Fibroblast of mammary gland (primary cell): ENCODE data around the gene TXNIP.

Source experiments
- DNase-seq: peaks from one replicate; pipeline ENCODE4 v3.0.0-alpha.2; 2010; ENCODE audit warnings: low read depth
- H3K4me3 ChIP-seq: 2 replicates; pipeline ENCODE4 v1.5.1; 2011; ENCODE audit warnings: low read depth, mild to moderate bottlenecking, low read length, moderate library complexity; ENCODE audit not compliant: control insufficient read depth
- TF ChIP-seq, protein P1 (sequence below): conservative IDR thresholded peaks from 2 replicates; pipeline ENCODE4 v1.5.1; 2011; ENCODE audit warnings: low read depth, low read length, inconsistent platforms; ENCODE audit not compliant: control insufficient read depth, insufficient read depth

TXNIP gene

DNA sequence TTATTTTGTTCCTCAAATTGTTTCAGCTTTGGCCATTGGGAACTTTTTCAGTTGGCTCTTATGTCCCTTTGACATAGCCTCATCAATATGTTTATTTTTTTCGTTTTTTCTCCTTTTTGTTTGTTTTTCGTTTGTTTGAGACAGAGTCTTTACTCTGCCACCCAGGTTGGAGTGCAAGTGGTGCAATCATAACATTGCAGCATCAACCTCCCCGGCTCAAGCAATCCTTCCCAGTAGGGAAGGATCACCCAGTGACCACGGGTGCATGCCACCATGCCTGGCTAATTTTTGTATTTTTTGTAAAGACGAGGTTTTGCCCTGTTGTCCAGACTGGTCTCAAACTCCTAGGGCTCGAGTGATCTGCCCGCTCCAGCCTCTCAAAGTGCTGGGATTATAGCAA is 23.8 kb downstream of the TXNIP start:
- TF ChIP-seq, protein P1, sequence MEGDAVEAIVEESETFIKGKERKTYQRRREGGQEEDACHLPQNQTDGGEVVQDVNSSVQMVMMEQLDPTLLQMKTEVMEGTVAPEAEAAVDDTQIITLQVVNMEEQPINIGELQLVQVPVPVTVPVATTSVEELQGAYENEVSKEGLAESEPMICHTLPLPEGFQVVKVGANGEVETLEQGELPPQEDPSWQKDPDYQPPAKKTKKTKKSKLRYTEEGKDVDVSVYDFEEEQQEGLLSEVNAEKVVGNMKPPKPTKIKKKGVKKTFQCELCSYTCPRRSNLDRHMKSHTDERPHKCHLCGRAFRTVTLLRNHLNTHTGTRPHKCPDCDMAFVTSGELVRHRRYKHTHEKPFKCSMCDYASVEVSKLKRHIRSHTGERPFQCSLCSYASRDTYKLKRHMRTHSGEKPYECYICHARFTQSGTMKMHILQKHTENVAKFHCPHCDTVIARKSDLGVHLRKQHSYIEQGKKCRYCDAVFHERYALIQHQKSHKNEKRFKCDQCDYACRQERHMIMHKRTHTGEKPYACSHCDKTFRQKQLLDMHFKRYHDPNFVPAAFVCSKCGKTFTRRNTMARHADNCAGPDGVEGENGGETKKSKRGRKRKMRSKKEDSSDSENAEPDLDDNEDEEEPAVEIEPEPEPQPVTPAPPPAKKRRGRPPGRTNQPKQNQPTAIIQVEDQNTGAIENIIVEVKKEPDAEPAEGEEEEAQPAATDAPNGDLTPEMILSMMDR: no peak
- no peak overlapping the region for H3K4me3 ChIP-seq

DNA sequence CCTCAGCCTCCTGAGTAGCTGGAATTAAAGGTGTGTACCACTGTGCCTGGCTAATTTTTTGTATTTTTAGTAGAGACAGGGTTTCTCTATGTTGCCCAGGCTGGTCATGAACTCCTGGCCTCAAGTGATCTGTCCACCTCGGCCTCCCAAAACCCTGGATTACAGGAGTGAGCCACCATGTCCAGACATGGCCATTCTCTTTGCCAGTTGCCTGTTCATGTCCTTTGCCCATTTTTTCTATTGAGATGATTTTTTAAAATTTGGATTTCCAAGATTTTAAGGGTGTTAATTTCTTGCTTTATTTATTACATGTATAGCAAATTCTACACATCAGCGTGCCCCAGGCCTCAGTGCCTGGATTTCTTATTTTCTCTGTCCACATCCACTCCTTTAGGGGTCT is 29.1 kb downstream of the TXNIP start:
- TF ChIP-seq, protein P1: no peak
- DNase-seq: no peak
- no peak overlapping the region for H3K4me3 ChIP-seq

More for the DNA sequence above, 23.8 kb downstream of the TXNIP start:
- no peak for DNase-seq

DNA sequence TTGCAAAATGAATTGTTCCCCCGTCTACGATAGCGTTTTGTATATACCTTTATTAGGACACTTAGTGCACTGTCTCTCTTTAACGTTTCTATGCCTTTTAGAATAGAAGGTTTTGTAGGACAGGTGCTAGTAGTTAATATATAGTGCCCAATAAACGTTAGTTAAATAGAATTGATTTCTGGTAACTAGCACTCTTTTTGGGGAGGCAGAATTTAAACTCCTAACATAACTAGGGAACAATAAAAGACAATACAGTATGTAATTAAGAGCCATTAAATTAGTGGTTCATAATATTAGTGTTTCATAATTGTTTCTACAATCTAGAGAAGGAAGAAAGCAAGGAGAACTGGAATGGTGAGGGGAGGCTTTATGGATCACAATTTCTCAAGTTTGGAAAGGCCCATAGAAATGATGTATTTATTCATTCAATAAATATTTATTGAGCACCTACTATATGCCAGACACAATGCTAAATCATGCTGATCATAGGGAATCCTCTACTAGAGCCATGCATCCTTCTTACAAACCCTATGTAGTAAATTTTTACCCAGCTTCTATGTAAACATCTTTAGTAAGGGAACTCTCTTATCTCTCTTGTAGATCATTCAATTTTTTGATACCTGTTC is 31.1 kb downstream of the TXNIP start:
- TF ChIP-seq, protein P1: no peak
- DNase-seq: no peak
- H3K4me3 ChIP-seq: peak overlapping the region; percentile 90

DNA sequence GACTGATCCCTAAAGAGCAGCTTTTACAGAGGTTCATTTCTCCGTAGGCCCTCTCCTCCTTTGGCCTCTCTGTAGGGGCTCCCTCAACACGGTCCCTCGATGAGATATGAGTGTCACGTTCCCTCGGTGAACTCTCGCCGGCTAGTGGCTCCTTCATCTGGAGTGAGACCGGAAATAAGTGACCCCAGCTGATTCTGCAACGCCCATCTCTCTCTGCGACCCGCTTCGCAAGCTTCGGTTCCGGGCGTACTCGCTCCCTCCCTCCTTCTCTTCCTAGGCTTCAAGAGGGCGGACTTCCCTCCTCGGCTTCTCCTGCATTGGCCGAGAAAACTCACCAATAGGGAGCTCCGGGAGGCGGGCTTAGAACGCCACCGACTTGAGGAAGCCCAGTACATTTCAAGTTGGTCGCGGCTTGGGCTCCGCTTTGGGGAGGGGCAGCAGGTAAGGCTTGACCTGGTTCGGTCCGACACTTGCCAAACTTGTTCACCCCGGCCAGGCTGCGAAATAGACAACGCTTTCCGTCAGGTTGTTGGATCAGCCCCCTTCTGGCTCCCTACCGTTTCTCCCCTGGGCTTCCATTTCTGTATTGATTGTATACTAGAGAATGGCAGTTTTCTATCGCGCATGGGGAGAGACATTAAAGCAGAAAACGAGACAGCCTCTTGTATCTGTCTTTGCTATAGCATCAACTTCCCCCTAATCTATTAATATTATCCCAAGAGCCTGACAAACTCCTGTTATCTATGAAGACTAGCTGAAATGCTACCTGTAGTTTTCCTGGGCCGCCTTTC is 31.9 kb downstream of the TXNIP start, which contains the start of the genes ANKRD34A and POLR3GL:
ANKRD34A (minus strand) TSS at position 248 of the 791 bp plus-strand sequence. CDS start 2,816 bp downstream, outside the sequence.
POLR3GL (plus strand) TSS at position 363 of the 791 bp plus-strand sequence. CDS start 10,176 bp downstream, outside the sequence.
- DNase-seq: peak; percentile 91
- TF ChIP-seq, protein P1: no peak
- peak within 1 kb of the TSS; percentile 90 for H3K4me3 ChIP-seq

DNA sequence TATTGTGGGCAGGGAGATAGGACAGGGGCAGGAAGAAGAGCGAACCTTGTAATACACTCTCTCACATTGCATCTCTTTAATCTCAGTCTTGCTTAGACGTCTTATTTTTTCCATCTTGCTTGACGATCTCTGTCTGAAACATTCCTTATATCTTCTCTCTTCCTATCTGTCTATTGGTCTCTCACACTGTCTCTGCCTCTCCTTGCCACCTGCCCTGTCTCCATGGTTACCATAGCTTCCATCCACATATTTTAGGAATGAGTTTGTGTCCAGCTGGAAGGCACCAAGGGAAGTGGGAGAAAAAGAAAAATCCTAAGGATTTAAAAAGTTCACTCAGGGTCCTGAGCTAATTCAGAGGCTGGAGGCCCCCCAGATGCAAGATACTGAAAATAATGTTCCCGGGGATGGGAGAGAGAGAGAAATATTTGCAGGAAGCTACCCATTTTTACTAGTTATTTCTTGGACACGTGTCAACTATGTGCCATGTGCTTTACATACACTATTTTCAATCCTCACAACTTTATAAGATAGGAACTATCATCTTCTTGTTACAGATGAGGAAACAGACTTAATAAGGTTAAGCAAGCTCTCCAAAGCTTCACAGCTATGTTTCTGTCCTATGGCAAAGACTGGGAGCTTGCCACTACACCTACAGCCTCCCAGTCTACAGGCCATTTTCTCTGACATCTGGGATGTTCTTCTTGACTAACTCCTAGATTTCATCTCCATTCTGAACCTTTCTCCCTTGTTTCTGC is 32.9 kb downstream of the TXNIP start:
- H3K4me3 ChIP-seq: peak overlapping the region; percentile 90
- TF ChIP-seq, protein P1: no peak
- peak; percentile 65 for DNase-seq
